SK-N-MC (cell line): Measurements from ENCODE around the gene MPRIP.

Experiments
- DNase-seq: peaks from one replicate; pipeline ENCODE4 v3.0.0-alpha.2; 2011; ENCODE audit warnings: low read depth, low spot score
- H3K27ac ChIP-seq: fragments of 200-600 bp; sonication (generic); 2 replicates; pipeline ENCODE4 v1.5.1; 2016; ENCODE audit warnings: mixed run types
- H3K36me3 ChIP-seq: fragments of 200-600 bp; sonication (generic); 2 replicates; pipeline ENCODE4 v1.6.1; 2017; ENCODE audit warnings: antibody characterized with exemption, low read length, mixed read lengths; ENCODE audit not compliant: insufficient read depth
- H3K4me3 ChIP-seq: fragments of 200-600 bp; sonication (generic); 2 replicates; pipeline ENCODE4 v1.5.1; 2016
- H3K9ac ChIP-seq: fragments of 200-600 bp; sonication (generic); 2 replicates; pipeline ENCODE4 v1.8.0; 2017; ENCODE audit warnings: mixed run types, mixed read lengths; ENCODE audit not compliant: insufficient read length
- H3K9me3 ChIP-seq: fragments of 200-600 bp; sonication (generic); 2 replicates; pipeline ENCODE4 v1.6.1; 2017; ENCODE audit warnings: low read depth, mild to moderate bottlenecking, antibody characterized with exemption, low read length, moderate library complexity, mixed read lengths
- EZH2 ChIP-seq: fragments of 200-600 bp; sonication (generic); IDR thresholded peaks from one replicate; pipeline ENCODE4 v1.6.1; 2017; ENCODE audit warnings: antibody characterized with exemption
- FOXP2 ChIP-seq: optimal IDR thresholded peaks from 2 replicates; pipeline ENCODE3; 2011; ENCODE audit warnings: mild to moderate bottlenecking, moderate library complexity; ENCODE audit not compliant: insufficient read depth; ENCODE audit errors: extremely low read length, control extremely low read depth
- POLR2AphosphoS5 ChIP-seq: IDR thresholded peaks from 2 replicates; pipeline ENCODE4 v1.6.1; 2012; ENCODE audit warnings: mild to moderate bottlenecking, low read depth, low read length, borderline replicate concordance

Gene MPRIP

DNA sequence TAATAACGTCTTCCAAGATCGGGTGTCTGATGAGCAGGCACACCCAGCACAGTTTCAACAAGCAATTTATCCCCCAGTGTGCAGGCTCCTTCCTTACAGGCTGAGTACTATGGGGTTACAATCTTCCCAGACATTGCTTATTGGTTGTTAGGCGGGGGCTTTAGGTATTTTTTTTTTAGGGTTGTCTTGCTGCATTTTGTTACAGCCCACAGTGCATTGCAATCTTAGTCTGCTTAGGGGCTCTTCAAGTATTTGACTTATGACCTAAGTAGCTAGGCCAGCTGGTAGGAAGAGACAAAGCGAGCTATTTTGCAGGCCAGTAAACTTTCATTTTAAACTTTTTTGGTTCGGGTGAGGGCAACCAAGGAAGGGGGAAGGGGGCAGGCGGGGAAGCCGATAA is 158.1 kb downstream of the MPRIP start:
- H3K36me3 ChIP-seq: peaks cover 15% of the 10 kb centered on the region
- no peak overlapping the region for H3K9ac ChIP-seq
- H3K27ac ChIP-seq: no peak overlapping the region
- no peaks in the 10 kb centered on the region for H3K9me3 ChIP-seq
- DNase-seq: no peak
- H3K4me3 ChIP-seq: no peak overlapping the region
- TF ChIP-seq EZH2 (no peak), FOXP2 (no peak), POLR2AphosphoS5 (no peak)

DNA sequence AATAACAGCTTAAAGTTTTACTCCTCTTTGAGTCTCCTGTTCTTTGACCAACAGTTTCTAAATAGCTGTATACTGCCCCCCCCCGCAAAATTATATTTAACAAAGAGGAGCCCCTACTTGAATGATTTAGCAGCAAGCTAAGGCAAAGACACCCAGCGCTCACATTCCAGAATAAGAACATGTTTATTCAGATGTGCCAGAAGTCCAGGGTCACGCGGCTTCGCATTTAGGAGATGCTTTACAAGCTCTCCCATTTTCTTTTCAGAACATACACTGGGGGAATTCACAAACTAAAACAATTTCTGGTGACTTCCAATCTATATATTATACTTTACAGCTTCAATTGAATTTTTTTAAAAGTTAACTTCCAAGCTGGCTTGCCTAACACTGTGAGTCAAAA is 158.6 kb downstream of the MPRIP start:
- H3K4me3 ChIP-seq: no peak overlapping the region
- TF ChIP-seq POLR2AphosphoS5 (no peak), FOXP2 (no peak), EZH2 (no peak)
- no peak for DNase-seq
- H3K9me3 ChIP-seq: no peaks in the 10 kb centered on the region
- peaks cover 15% of the 10 kb centered on the region for H3K36me3 ChIP-seq
- no peak overlapping the region for H3K9ac ChIP-seq
- no peak overlapping the region; the same call in 1 of the 2 replicates for H3K27ac ChIP-seq

DNA sequence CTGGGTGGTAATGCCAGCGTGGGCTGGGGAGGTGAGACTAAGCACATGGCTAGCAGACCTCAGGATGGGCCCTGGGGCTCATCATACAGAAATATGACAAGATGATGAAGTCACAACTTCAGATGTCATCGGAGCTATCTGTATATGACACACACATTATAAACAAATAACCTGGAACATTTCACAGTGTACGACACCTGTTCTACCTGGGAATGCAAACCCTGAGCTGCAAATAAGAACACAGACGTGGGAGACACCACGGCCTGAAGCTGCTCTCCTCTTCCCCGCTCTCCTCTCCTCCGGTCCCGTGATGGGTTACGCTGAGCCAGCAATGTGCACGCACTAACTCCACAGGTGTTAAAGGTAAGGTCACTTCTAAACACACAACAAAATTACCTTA is 159.0 kb downstream of the MPRIP start:
- no peak overlapping the region for H3K4me3 ChIP-seq
- no peak for TF ChIP-seq FOXP2
- TF ChIP-seq EZH2: no peak
- no peak for TF ChIP-seq POLR2AphosphoS5
- H3K36me3 ChIP-seq: peaks cover 15% of the 10 kb centered on the region
- H3K27ac ChIP-seq: no peak overlapping the region
- no peak for DNase-seq
- H3K9me3 ChIP-seq: no peaks in the 10 kb centered on the region
- no peak overlapping the region for H3K9ac ChIP-seq

DNA sequence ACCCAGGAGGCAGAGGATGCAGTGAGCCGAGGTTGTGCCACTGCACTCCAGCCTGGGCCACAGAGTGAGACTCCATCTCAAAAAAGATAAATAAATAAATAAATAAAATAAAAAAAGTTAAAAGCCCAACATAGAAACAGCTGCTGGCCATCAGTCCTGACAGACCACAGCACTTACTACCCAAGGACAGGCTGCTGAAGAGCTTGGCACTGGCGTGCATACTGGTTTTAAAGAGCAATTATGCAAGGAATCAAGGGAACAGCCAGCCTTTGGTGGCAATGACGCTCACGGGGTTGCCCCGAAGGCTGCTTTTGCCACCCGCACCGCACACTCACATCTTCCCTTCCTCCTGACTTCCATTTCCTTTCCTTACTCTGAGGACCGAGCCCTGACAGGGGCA is 159.7 kb downstream of the MPRIP start:
- no peak overlapping the region for H3K9ac ChIP-seq
- no peak for DNase-seq

DNA sequence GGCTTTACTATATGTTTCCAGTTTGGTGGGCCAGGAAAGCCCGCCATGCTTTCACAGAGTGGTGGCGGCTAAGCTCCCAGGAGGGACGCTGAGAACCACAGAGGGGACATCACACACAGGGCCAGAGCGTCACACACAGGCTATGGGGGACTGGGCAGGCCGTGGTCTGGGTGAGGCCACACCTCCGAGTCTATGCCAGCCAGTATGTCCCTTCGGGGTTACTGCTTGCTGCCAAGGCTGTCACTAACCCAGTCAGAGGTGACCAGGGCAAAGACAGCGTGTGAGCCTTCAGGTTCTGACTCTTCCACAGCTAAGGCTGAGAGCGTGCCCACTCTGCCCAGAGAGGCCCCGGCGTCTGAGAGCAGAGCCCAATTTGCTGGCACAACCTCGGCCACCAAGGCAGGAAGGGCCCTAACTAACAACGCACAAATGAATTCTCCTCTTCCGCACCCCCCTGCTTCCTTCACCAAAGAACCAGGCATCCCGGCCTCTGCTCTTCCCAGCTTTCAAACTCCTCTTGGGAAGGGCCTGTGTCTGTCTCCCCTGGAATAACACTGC is 161.0 kb downstream of the MPRIP start:
- H3K36me3 ChIP-seq: peaks cover 15% of the 10 kb centered on the region
- H3K9me3 ChIP-seq: no peaks in the 10 kb centered on the region
- H3K4me3 ChIP-seq: no peak overlapping the region
- TF ChIP-seq POLR2AphosphoS5: no peak
- no peak for TF ChIP-seq FOXP2
- no peak for TF ChIP-seq EZH2
- DNase-seq: no peak
- H3K9ac ChIP-seq: no peak overlapping the region
- H3K27ac ChIP-seq: no peak overlapping the region

More for the DNA sequence above, 159.7 kb downstream of the MPRIP start:
- Histone ChIP-seq H3K36me3 (peaks cover 15% of the 10 kb centered on the region), H3K4me3 (no peak overlapping the region), H3K9me3 (no peaks in the 10 kb centered on the region), H3K27ac (no peak overlapping the region)
- no peak for TF ChIP-seq FOXP2
- TF ChIP-seq POLR2AphosphoS5: no peak

DNA sequence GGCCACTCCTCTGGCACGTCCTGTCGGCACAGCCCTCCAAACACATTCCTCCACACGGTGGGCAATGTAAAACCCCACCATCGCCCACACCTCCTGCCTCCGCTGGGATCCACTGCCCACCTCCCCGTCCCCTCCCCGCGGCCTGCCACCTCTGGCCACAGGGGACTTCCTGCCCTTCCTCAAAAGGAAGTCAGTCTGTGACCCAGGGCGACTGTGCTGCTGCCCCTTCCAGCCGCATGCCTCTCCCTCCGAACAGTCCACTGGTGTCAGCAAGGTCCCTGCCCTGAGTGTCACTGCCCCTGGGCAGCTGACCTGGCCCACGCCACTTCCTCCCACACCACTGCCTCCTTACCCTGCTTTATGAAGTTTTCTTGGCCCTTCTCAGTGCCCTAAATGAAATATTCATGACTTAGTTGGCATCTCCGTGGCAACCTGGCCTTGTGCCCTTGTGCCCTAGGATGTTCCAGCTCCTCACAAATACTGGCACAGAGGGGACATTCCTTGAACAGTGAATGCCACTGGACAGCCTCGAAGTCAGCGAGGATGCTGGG is 161.9 kb downstream of the MPRIP start:
- TF ChIP-seq POLR2AphosphoS5: no peak
- TF ChIP-seq FOXP2: no peak
- no peak for TF ChIP-seq EZH2
- peak overlapping the region; percentile 89 for H3K4me3 ChIP-seq
- H3K27ac ChIP-seq: no peak overlapping the region
- H3K36me3 ChIP-seq: peaks cover 15% of the 10 kb centered on the region
- DNase-seq: no peak
- H3K9ac ChIP-seq: peak overlapping the region; percentile 93
- H3K9me3 ChIP-seq: no peaks in the 10 kb centered on the region

DNA sequence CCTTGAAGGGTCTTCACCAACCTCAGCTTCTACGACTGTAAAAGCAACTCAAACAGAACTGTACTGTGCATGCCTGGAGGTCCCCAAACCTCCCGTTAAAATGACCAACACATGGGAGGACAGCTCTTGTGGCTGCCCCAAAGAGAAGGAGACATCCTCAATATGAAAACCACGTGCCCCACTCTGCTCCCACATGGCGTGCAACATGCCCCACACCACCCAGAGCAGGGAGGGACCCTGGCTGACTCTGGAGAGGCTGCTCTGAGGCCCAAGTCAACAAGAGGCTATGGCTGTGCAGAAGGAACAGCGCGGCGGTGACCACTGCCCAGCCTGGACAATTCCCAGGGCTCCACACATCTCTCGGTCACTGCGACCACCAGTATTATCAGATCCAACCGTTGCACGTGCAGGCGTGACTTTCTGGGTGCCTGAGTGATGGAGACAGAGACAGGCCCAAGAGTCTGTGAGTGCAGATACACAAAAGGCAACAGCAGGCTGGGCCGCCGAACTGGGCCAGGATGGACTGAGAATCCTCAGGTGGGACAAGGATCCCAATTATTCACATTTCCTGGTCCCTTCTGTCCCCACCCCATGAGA is 162.5 kb downstream of the MPRIP start:
- H3K27ac ChIP-seq: no peak overlapping the region
- H3K36me3 ChIP-seq: peaks cover 15% of the 10 kb centered on the region
- no peak for DNase-seq
- H3K9ac ChIP-seq: peak overlapping the region; percentile 93
- H3K9me3 ChIP-seq: no peaks in the 10 kb centered on the region
- TF ChIP-seq FOXP2 (no peak), EZH2 (no peak), POLR2AphosphoS5 (no peak)
- peak overlapping the region; percentile 89 for H3K4me3 ChIP-seq

DNA sequence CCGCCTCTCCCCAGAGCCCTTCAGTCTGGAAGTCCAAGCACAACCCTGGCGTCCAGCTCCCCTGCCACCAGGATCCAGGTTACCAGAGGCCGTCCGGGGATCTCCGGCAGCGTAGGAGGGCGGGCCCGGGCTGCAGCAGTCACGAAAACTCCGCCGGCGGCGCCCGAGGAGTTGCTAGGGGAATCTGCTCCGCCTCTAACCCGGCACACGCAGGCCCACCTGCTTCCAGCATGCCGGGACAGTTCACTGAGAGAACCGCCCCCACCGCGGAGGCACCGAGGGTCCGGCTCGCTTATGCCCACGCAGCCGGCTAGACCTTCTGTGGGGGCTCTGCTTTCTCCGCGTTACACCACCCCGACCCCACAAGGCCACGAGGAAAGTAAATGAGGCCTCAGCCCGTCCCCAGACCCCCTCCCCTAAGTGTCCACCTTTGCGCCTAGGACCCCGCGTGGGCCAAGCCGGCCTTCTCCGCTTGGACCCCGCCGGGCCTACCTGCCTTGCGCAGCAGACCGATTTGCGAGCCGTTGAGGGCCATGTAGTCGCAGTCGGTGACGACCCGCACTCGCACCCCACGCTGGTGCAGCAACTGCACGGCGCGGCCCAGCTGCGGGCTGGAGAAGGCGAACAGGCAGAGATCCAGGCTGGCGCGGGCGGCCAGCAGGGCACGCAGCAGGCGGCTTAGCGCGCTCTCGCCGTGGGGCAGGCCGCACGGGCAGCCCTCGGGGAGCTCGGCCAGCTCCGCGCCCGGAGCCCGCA is 163.3 kb downstream of the MPRIP start:
- Histone ChIP-seq H3K9me3 (no peaks in the 10 kb centered on the region), H3K27ac (peak overlapping the region; percentile 77), H3K4me3 (peak overlapping the region; percentile 89), H3K9ac (peak overlapping the region; percentile 93), H3K36me3 (peaks cover 15% of the 10 kb centered on the region)
- TF ChIP-seq FOXP2: no peak
- no peak for TF ChIP-seq EZH2
- no peak for TF ChIP-seq POLR2AphosphoS5
- DNase-seq: no peak
